ENCODE measurements around the gene AKAP6. TPM values are rescaled to one million over a fixed set of nuclear protein-coding genes. Genes with fewer than 3 reads are reported as not detected.

The AKAP6 gene
- total RNA-seq, 1 donor from 2014 or later = 3.4 TPM

- Mint-ChIP-seq H3K27ac (no peak overlapping the region), H3K36me3 (ENCODE audit: insufficient read depth) (no peaks in the 10 kb centered on the region), H3K4me1 (ENCODE audit: low read depth) (peaks cover 21% of the 10 kb centered on the region), H3K27me3 (no peaks in the 10 kb centered on the region), H3K4me3 (ENCODE audit: low read depth) (no peak overlapping the region), H3K9me3 (ENCODE audit: low read depth) (no peaks in the 10 kb centered on the region)
- TF ChIP-seq CTCF (IDR thresholded peaks at IDR 0.05; ENCODE audit: unreplicated experiment) = no peak
- DNase-seq (ENCODE audit: low spot score, unreplicated experiment) = no peak
Observed at GRCh38 chr14:32476532-32476931, 147.4 kb downstream of the AKAP6 start.

- no peak for TF ChIP-seq CTCF (IDR thresholded peaks at IDR 0.05; ENCODE audit: unreplicated experiment)
- peaks cover 13% of the 10 kb centered on the region for H3K4me1 Mint-ChIP-seq (ENCODE audit: low read depth)
- no peak overlapping the region for H3K4me3 Mint-ChIP-seq (ENCODE audit: low read depth)
- H3K36me3 Mint-ChIP-seq (ENCODE audit: insufficient read depth) = no peaks in the 10 kb centered on the region
- no peak overlapping the region for H3K27ac Mint-ChIP-seq
- H3K27me3 Mint-ChIP-seq = no peaks in the 10 kb centered on the region
- no peaks in the 10 kb centered on the region for H3K9me3 Mint-ChIP-seq (ENCODE audit: low read depth)
- no peak for DNase-seq (ENCODE audit: low spot score, unreplicated experiment)
Observed at GRCh38 chr14:32477396-32477795, 148.3 kb downstream of the AKAP6 start.

- Mint-ChIP-seq H3K27ac (no peak overlapping the region), H3K9me3 (ENCODE audit: low read depth) (no peaks in the 10 kb centered on the region), H3K36me3 (ENCODE audit: insufficient read depth) (no peaks in the 10 kb centered on the region), H3K27me3 (no peaks in the 10 kb centered on the region), H3K4me1 (ENCODE audit: low read depth) (peaks cover 8% of the 10 kb centered on the region), H3K4me3 (ENCODE audit: low read depth) (no peak overlapping the region)
- no peak for DNase-seq (ENCODE audit: low spot score, unreplicated experiment)
- no peak for TF ChIP-seq CTCF (IDR thresholded peaks at IDR 0.05; ENCODE audit: unreplicated experiment)
Observed at GRCh38 chr14:32478050-32478449, 149.0 kb downstream of the AKAP6 start.

GRCh38 chr14:32480337-32480736, 151.2 kb downstream of the AKAP6 start:
- Mint-ChIP-seq H3K4me1 (ENCODE audit: low read depth) (no peaks in the 10 kb centered on the region), H3K27me3 (no peaks in the 10 kb centered on the region), H3K9me3 (ENCODE audit: low read depth) (no peaks in the 10 kb centered on the region), H3K27ac (no peak overlapping the region), H3K36me3 (ENCODE audit: insufficient read depth) (no peaks in the 10 kb centered on the region), H3K4me3 (ENCODE audit: low read depth) (no peak overlapping the region)
- TF ChIP-seq CTCF (IDR thresholded peaks at IDR 0.05; ENCODE audit: unreplicated experiment) = no peak
- no peak for DNase-seq (ENCODE audit: low spot score, unreplicated experiment)

GRCh38 chr14:32481707-32482106, 152.6 kb downstream of the AKAP6 start:
- no peak for DNase-seq (ENCODE audit: low spot score, unreplicated experiment)
- no peak overlapping the region for H3K4me3 Mint-ChIP-seq (ENCODE audit: low read depth)

More at GRCh38 chr14:32481707-32482106, 152.6 kb downstream of the AKAP6 start:
- Mint-ChIP-seq H3K4me1 (ENCODE audit: low read depth) (no peaks in the 10 kb centered on the region), H3K9me3 (ENCODE audit: low read depth) (peaks cover 8% of the 10 kb centered on the region), H3K36me3 (ENCODE audit: insufficient read depth) (peaks cover 1% of the 10 kb centered on the region), H3K27ac (no peak overlapping the region), H3K27me3 (no peaks in the 10 kb centered on the region)
- no peak for TF ChIP-seq CTCF (IDR thresholded peaks at IDR 0.05; ENCODE audit: unreplicated experiment)
